ENCODE results near the gene ACBD6.

Gene ACBD6

DNA sequence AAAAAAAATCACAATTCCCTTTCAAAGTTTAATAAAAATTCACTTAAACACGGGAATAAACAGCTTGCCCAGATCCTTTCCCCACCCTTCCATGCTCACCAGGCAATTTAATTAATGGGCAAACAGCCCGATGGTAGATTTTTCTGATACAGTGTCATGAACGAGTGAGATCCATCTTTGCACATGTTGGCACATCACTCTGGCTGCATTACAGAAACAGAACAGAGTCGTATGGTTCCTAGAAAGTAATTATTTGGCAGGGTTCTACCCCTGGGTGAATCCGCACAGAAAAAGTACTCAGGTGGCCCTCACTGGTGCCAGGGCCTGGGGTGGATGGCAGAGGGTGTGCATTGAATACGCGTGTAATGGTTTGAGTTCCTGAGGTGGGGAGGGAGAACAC is 31.8 kb upstream of the ACBD6 start:
- Histone ChIP-seq H3F3A (ENCODE audit: low read depth) (no peaks in the 10 kb centered on the region), H3K4me1 (ENCODE audit: insufficient read depth, low read length, poor library complexity, severe bottlenecking) (no peaks in the 10 kb centered on the region), H2AFZ (ENCODE audit: low read length) (no peak overlapping the region), H3K27me3 (ENCODE audit: insufficient read depth, low read length, poor library complexity, severe bottlenecking) (no peaks in the 10 kb centered on the region), H4K20me1 (ENCODE audit: insufficient read depth, low read length, poor library complexity, severe bottlenecking) (no peaks in the 10 kb centered on the region), H3K4me3 (ENCODE audit: low read length, poor library complexity, severe bottlenecking) (no peak overlapping the region), H3K36me3 (ENCODE audit: insufficient read depth, low read length) (no peaks in the 10 kb centered on the region), H3K79me2 (ENCODE audit: insufficient read depth, low read length) (no peaks in the 10 kb centered on the region), H3K9me3 (ENCODE audit: insufficient read depth, low read depth, low read length) (no peaks in the 10 kb centered on the region), H3K9me2 (replicated peaks; ENCODE audit: low read depth, low read length) (no peaks in the 10 kb centered on the region), H3K9ac (ENCODE audit: low read depth, low read length, poor library complexity, severe bottlenecking) (no peak overlapping the region), H3K4me2 (ENCODE audit: low read depth, low read length, poor library complexity, severe bottlenecking) (no peak overlapping the region)
- TF ChIP-seq, protein P1, sequence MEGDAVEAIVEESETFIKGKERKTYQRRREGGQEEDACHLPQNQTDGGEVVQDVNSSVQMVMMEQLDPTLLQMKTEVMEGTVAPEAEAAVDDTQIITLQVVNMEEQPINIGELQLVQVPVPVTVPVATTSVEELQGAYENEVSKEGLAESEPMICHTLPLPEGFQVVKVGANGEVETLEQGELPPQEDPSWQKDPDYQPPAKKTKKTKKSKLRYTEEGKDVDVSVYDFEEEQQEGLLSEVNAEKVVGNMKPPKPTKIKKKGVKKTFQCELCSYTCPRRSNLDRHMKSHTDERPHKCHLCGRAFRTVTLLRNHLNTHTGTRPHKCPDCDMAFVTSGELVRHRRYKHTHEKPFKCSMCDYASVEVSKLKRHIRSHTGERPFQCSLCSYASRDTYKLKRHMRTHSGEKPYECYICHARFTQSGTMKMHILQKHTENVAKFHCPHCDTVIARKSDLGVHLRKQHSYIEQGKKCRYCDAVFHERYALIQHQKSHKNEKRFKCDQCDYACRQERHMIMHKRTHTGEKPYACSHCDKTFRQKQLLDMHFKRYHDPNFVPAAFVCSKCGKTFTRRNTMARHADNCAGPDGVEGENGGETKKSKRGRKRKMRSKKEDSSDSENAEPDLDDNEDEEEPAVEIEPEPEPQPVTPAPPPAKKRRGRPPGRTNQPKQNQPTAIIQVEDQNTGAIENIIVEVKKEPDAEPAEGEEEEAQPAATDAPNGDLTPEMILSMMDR (conservative IDR thresholded peaks at IDR 0.05; ENCODE audit: low read length), result no peak
- TF ChIP-seq EZH2phosphoT487 (IDR thresholded peaks at IDR 0.05; ENCODE audit: borderline replicate concordance), result no peak

DNA sequence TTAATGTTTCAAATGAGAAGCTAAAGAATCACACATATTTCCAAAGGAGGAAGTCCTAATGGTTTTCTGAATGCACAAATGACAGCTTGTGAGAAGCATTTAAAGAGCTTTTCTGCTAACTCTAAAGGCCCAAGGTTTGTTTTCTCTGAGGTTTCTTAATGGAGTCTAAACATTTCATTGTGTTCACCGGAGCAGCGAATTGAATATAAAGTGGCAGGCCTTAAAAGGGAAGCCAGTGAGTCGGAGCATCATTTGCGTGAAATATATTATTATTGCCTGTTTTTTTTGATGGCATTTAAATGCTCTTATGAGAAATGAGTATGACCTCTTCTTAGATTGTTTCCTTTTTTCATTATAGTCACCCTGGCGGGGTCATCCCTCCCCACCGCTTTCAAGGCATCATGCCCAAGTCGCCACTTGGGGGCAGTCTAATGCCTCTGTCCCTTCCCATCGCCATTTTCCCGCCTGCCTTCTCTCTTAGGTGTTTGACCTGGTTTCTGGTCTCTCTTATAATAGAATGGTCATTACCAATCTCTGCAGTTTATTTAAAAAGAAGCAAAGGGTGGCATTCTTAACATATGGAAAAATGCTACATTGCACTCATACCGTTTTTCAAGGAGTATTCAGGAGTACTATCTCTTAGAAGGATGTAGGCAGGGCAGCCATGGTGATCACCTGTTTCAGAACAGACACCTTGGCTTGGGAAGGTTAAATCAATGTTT is 31.1 kb upstream of the ACBD6 start:
- H2AFZ ChIP-seq (ENCODE audit: low read length), result no peak overlapping the region
- no peak overlapping the region for H3K4me2 ChIP-seq (ENCODE audit: low read depth, low read length, poor library complexity, severe bottlenecking)
- no peaks in the 10 kb centered on the region for H3F3A ChIP-seq (ENCODE audit: low read depth)
- H3K36me3 ChIP-seq (ENCODE audit: insufficient read depth, low read length), result no peaks in the 10 kb centered on the region
- no peaks in the 10 kb centered on the region for H3K9me2 ChIP-seq (replicated peaks; ENCODE audit: low read depth, low read length)
- no peak overlapping the region for H3K4me3 ChIP-seq (ENCODE audit: low read length, poor library complexity, severe bottlenecking)
- no peak overlapping the region for H3K9ac ChIP-seq (ENCODE audit: low read depth, low read length, poor library complexity, severe bottlenecking)
- no peak for TF ChIP-seq EZH2phosphoT487 (IDR thresholded peaks at IDR 0.05; ENCODE audit: borderline replicate concordance)
- TF ChIP-seq, protein P1 (conservative IDR thresholded peaks at IDR 0.05; ENCODE audit: low read length), result peak; percentile 93
- no peaks in the 10 kb centered on the region for H3K27me3 ChIP-seq (ENCODE audit: insufficient read depth, low read length, poor library complexity, severe bottlenecking)
- no peaks in the 10 kb centered on the region for H3K4me1 ChIP-seq (ENCODE audit: insufficient read depth, low read length, poor library complexity, severe bottlenecking)
- H4K20me1 ChIP-seq (ENCODE audit: insufficient read depth, low read length, poor library complexity, severe bottlenecking), result no peaks in the 10 kb centered on the region
- H3K9me3 ChIP-seq (ENCODE audit: insufficient read depth, low read depth, low read length), result no peaks in the 10 kb centered on the region
- H3K79me2 ChIP-seq (ENCODE audit: insufficient read depth, low read length), result no peaks in the 10 kb centered on the region

DNA sequence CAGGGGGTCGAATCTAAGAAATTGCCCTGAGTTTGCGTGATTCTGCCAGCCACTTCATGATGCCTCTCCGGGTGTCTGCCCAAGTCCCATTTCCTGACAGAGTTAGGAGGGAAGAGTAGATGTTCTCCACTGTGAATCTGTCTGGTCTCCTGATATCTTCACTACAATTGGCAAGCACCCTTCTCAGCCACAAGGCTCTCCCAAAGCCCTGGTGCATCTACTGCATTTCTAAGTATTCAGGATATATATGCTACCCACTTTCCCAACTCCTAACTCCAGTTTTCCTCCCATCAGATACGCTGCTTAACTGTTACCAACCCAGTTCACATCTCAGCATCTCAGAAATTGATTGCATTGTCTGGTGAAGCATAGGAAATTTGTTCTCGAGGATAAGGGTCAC is 30.5 kb upstream of the ACBD6 start:
- TF ChIP-seq, protein P1 (conservative IDR thresholded peaks at IDR 0.05; ENCODE audit: low read length), result no peak
- TF ChIP-seq EZH2phosphoT487 (IDR thresholded peaks at IDR 0.05; ENCODE audit: borderline replicate concordance), result no peak
- no peak overlapping the region for H3K4me2 ChIP-seq (ENCODE audit: low read depth, low read length, poor library complexity, severe bottlenecking)
- H3K27me3 ChIP-seq (ENCODE audit: insufficient read depth, low read length, poor library complexity, severe bottlenecking), result no peaks in the 10 kb centered on the region
- H2AFZ ChIP-seq (ENCODE audit: low read length), result no peak overlapping the region
- no peaks in the 10 kb centered on the region for H4K20me1 ChIP-seq (ENCODE audit: insufficient read depth, low read length, poor library complexity, severe bottlenecking)
- H3K36me3 ChIP-seq (ENCODE audit: insufficient read depth, low read length), result no peaks in the 10 kb centered on the region
- H3K9me2 ChIP-seq (replicated peaks; ENCODE audit: low read depth, low read length), result no peaks in the 10 kb centered on the region
- no peaks in the 10 kb centered on the region for H3F3A ChIP-seq (ENCODE audit: low read depth)
- no peak overlapping the region for H3K9ac ChIP-seq (ENCODE audit: low read depth, low read length, poor library complexity, severe bottlenecking)
- no peaks in the 10 kb centered on the region for H3K79me2 ChIP-seq (ENCODE audit: insufficient read depth, low read length)
- H3K4me3 ChIP-seq (ENCODE audit: low read length, poor library complexity, severe bottlenecking), result no peak overlapping the region
- no peaks in the 10 kb centered on the region for H3K4me1 ChIP-seq (ENCODE audit: insufficient read depth, low read length, poor library complexity, severe bottlenecking)
- no peaks in the 10 kb centered on the region for H3K9me3 ChIP-seq (ENCODE audit: insufficient read depth, low read depth, low read length)
